H9 (cell line): Measurements from ENCODE around the gene CFAP299. TPM values are rescaled to one million over a fixed set of nuclear protein-coding genes. Genes with fewer than 3 reads are reported as not detected.

Experiments
- DNase-seq: peaks from one replicate; pipeline ENCODE4 v3.0.0-alpha.2; 2017
- H2AFZ ChIP-seq: one replicate; pipeline ENCODE4 v1.6.1; 2013; ENCODE audit warnings: mild to moderate bottlenecking, low read length, control low read depth, moderate library complexity
- H2AK5ac ChIP-seq: 2 replicates; pipeline ENCODE4 v1.6.1; 2013; ENCODE audit warnings: low read length, control low read depth, mixed read lengths; ENCODE audit not compliant: insufficient read length
- H2BK120ac ChIP-seq: one replicate; pipeline ENCODE4 v1.6.1; 2013; ENCODE audit warnings: low read depth, mild to moderate bottlenecking, low read length, control low read depth, inconsistent platforms; ENCODE audit not compliant: poor library complexity, severe bottlenecking
- H2BK12ac ChIP-seq: 2 replicates; pipeline ENCODE4 v1.6.1; 2013; ENCODE audit warnings: low read length, control low read depth, mixed read lengths, low read depth; ENCODE audit not compliant: insufficient read length
- H2BK15ac ChIP-seq: 2 replicates; pipeline ENCODE4 v1.6.1; 2013; ENCODE audit warnings: low read depth, low read length, control low read depth
- H2BK20ac ChIP-seq: one replicate; pipeline ENCODE4 v1.6.1; 2013; ENCODE audit warnings: low read depth, mild to moderate bottlenecking, low read length, control low read depth, inconsistent platforms; ENCODE audit not compliant: poor library complexity, severe bottlenecking
- H2BK5ac ChIP-seq: 2 replicates; pipeline ENCODE4 v1.6.1; 2013; ENCODE audit warnings: low read length, control low read depth, mixed read lengths; ENCODE audit not compliant: insufficient read length
- H3K14ac ChIP-seq: 2 replicates; pipeline ENCODE4 v1.6.1; 2013; ENCODE audit warnings: low read length, control low read depth; ENCODE audit not compliant: insufficient read depth
- H3K18ac ChIP-seq: 2 replicates; pipeline ENCODE4 v1.6.1; 2013; ENCODE audit warnings: low read depth, mild to moderate bottlenecking, mixed read lengths, low read length, control low read depth; ENCODE audit not compliant: insufficient read length
- H3K23ac ChIP-seq: 2 replicates; pipeline ENCODE4 v1.6.1; 2013; ENCODE audit warnings: low read length, control low read depth, mixed read lengths, low read depth; ENCODE audit not compliant: insufficient read length
- H3K23me2 ChIP-seq: 2 replicates; pipeline ENCODE4 v1.6.1; 2013; ENCODE audit warnings: low read depth, mild to moderate bottlenecking, mixed read lengths, low read length, control low read depth; ENCODE audit not compliant: insufficient read length, poor library complexity, severe bottlenecking
- H3K27ac ChIP-seq: 2 replicates; pipeline ENCODE4 v1.5.1; 2013; ENCODE audit warnings: low read length, control low read depth, mixed read lengths, low read depth; ENCODE audit not compliant: insufficient read length
- H3K27me3 ChIP-seq: 2 replicates; pipeline ENCODE4 v1.6.1; 2013; ENCODE audit warnings: low read length, control low read depth, inconsistent platforms; ENCODE audit not compliant: insufficient read depth
- H3K4ac ChIP-seq: 2 replicates; pipeline ENCODE4 v1.6.1; 2013; ENCODE audit warnings: low read depth, mild to moderate bottlenecking, control low read depth, inconsistent platforms, low read length, moderate library complexity
- H3K4me1 ChIP-seq: 2 replicates; pipeline ENCODE4 v1.6.1; 2013; ENCODE audit warnings: low read length, control low read depth, inconsistent platforms; ENCODE audit not compliant: insufficient read depth
- H3K4me2 ChIP-seq: 2 replicates; pipeline ENCODE4 v1.6.1; 2013; ENCODE audit warnings: low read length, control low read depth, mixed read lengths; ENCODE audit not compliant: insufficient read length, insufficient read depth
- H3K56ac ChIP-seq: 2 replicates; pipeline ENCODE4 v1.6.1; 2013; ENCODE audit warnings: low read depth, mild to moderate bottlenecking, mixed read lengths, low read length, control low read depth; ENCODE audit not compliant: insufficient read length
- H3K79me1 ChIP-seq: 2 replicates; pipeline ENCODE4 v1.6.1; 2013; ENCODE audit warnings: low read depth, mild to moderate bottlenecking, moderate library complexity, low read length, control low read depth, inconsistent platforms; ENCODE audit not compliant: insufficient read depth, poor library complexity, severe bottlenecking
- H3K79me2 ChIP-seq: 2 replicates; pipeline ENCODE4 v1.6.1; 2013; ENCODE audit warnings: low read length, control low read depth, inconsistent platforms; ENCODE audit not compliant: insufficient read depth
- H3K9ac ChIP-seq: 2 replicates; pipeline ENCODE4 v1.6.1; 2013; ENCODE audit warnings: low read length, control low read depth, mixed read lengths; ENCODE audit not compliant: insufficient read length; ENCODE audit errors: extremely low read depth
- H3K9me3 ChIP-seq: one replicate; pipeline ENCODE4 v1.6.1; 2013; ENCODE audit warnings: low read depth, low read length, inconsistent platforms; ENCODE audit not compliant: control insufficient read depth
- H3T11ph ChIP-seq: one replicate; pipeline ENCODE4 v1.6.1; 2013; ENCODE audit warnings: mild to moderate bottlenecking, low read length, control low read depth, inconsistent platforms
- H4K20me1 ChIP-seq: one replicate; pipeline ENCODE4 v1.6.1; 2013; ENCODE audit not compliant: control insufficient read depth, insufficient read length, insufficient read depth
- H4K5ac ChIP-seq: 2 replicates; pipeline ENCODE4 v1.6.1; 2013; ENCODE audit warnings: low read depth, mild to moderate bottlenecking, mixed read lengths, low read length, control low read depth; ENCODE audit not compliant: insufficient read length
- H4K8ac ChIP-seq: replicated peaks from 2 replicates; pipeline ENCODE4 v1.6.1; 2013; ENCODE audit warnings: low read length, control low read depth, mixed read lengths, low read depth; ENCODE audit not compliant: insufficient read length
- H4K91ac ChIP-seq: 2 replicates; pipeline ENCODE4 v1.6.1; 2013; ENCODE audit warnings: low read depth, mild to moderate bottlenecking, moderate library complexity, mixed read lengths, low read length, control low read depth; ENCODE audit not compliant: insufficient read length
- H3K27ac Mint-ChIP-seq, 3 experiments: 2 replicates in 2 of 3; 3 replicates in 1 of 3; pipeline ENCODE4 v1.8.0; 2020 to 2021; ENCODE audit warnings: mixed read lengths in 3 of 3, mild to moderate bottlenecking in 1 of 3, moderate library complexity in 1 of 3
- H3K27me3 Mint-ChIP-seq: 2 replicates; pipeline ENCODE4 v1.8.0; 2021; ENCODE audit warnings: low read depth, mild to moderate bottlenecking, moderate library complexity, mixed read lengths
- H3K36me3 Mint-ChIP-seq, 3 experiments: 2 replicates in 2 of 3; 3 replicates in 1 of 3; pipeline ENCODE4 v1.8.0; 2020 to 2021; ENCODE audit warnings: low read depth in 3 of 3, mixed read lengths in 3 of 3; ENCODE audit not compliant: insufficient read depth in 1 of 3
- H3K4me1 Mint-ChIP-seq, 2 experiments: 2 replicates each; pipeline ENCODE4 v1.8.0; 2020; ENCODE audit warnings: mixed read lengths in 2 of 2
- H3K4me3 Mint-ChIP-seq, 2 experiments: 2 replicates in 1 of 2; 3 replicates in 1 of 2; pipeline ENCODE4 v1.8.0; 2020 to 2021; ENCODE audit warnings: mild to moderate bottlenecking in 2 of 2, mixed read lengths in 2 of 2, moderate library complexity in 1 of 2
- H3K9me3 Mint-ChIP-seq, 2 experiments: 2 replicates in 1 of 2; 3 replicates in 1 of 2; pipeline ENCODE4 v1.8.0; 2020; ENCODE audit warnings: mild to moderate bottlenecking in 2 of 2, mixed read lengths in 2 of 2, moderate library complexity in 1 of 2
- WGBS: extraction: QIAGEN DNeasy Blood & Tissue Kit; methylation state at CpG from one replicate; pipeline ENCODE4 v1.1.7; 2013; ENCODE audit warnings: missing lambda C conversion rate, low lambda C conversion rate, mixed read lengths; ENCODE audit not compliant: insufficient read length; ENCODE audit errors: extremely low coverage; 5-methylcytosine and 5-hydroxymethylcytosine counted together
- total RNA-seq: library from RNA; stranded (reverse); gene quantifications from 2 replicates; pipeline ENCODE4 v1.2.1, GENCODE V29; 2021
- TF ChIP-seq, protein P1 (sequence below): fragments of 200-600 bp; sonication (generic); conservative IDR thresholded peaks from 3 replicates; pipeline ENCODE4 v1.8.0; 2021; ENCODE audit warnings: antibody characterized with exemption, mild to moderate bottlenecking

The CFAP299 gene
- total RNA-seq, 1 experiment from 2014 or later = not detected

DNA sequence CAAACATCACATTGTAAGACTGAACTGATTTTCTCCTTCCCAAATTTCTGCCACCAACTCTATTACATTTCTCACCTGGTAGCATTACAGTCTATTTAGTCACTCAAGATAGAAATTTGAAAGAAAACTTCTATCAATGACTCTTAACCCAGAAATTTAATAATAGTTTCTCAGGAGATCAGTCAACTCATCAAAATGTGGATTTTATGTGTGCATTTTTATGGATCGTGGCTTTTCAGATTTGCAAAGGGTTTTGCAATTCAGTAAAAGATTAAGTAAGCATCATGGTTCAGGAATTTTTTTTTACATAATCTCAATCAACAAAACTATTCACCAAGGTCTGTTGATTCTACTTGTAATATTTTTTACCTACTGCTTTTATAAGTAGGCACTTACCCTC, 111.1 kb downstream of the CFAP299 start:
- Histone ChIP-seq H4K91ac (no peak overlapping the region), H3K14ac (no peak overlapping the region), H3K9ac (no peak overlapping the region), H2BK120ac (no peak overlapping the region), H3K9me3 (no peaks in the 10 kb centered on the region), H3K79me1 (no peaks in the 10 kb centered on the region), H3K4me1 (no peaks in the 10 kb centered on the region), H4K20me1 (no peaks in the 10 kb centered on the region), H4K5ac (no peak overlapping the region), H4K8ac (no peak overlapping the region), H3K56ac (no peak overlapping the region), H3K79me2 (no peaks in the 10 kb centered on the region), H3K4me2 (no peak overlapping the region), H2BK15ac (no peak overlapping the region), H3K4ac (no peak overlapping the region), H2BK20ac (no peak overlapping the region), H3K18ac (no peak overlapping the region), H2BK5ac (no peak overlapping the region), H3K27ac (no peak overlapping the region), H2AFZ (no peak overlapping the region), H3K27me3 (no peaks in the 10 kb centered on the region), H3K23me2 (no peaks in the 10 kb centered on the region), H3K23ac (no peak overlapping the region), H2AK5ac (no peak overlapping the region), H2BK12ac (no peak overlapping the region), H3T11ph (no peak overlapping the region)
- H3K4me3 Mint-ChIP-seq = no peak overlapping the region
- peaks cover 2 to 7% (median 6%) of the 10 kb centered on the region in 3 experiments; a peak in 6 of 7 replicates for H3K36me3 Mint-ChIP-seq
- WGBS = no CpG with 5 or more reads among the region's 1 CpG
- H3K4me1 Mint-ChIP-seq = peaks cover 3% of the 10 kb centered on the region in 2 experiments; a peak in 1 of 4 replicates
- no peak for DNase-seq
- no peak overlapping the region for H3K27ac Mint-ChIP-seq
- peaks cover 13 to 15% of the 10 kb centered on the region in 2 experiments for H3K9me3 Mint-ChIP-seq
- H3K27me3 Mint-ChIP-seq = no peaks in the 10 kb centered on the region; the same call in 1 of the 2 replicates
- TF ChIP-seq, protein P1, sequence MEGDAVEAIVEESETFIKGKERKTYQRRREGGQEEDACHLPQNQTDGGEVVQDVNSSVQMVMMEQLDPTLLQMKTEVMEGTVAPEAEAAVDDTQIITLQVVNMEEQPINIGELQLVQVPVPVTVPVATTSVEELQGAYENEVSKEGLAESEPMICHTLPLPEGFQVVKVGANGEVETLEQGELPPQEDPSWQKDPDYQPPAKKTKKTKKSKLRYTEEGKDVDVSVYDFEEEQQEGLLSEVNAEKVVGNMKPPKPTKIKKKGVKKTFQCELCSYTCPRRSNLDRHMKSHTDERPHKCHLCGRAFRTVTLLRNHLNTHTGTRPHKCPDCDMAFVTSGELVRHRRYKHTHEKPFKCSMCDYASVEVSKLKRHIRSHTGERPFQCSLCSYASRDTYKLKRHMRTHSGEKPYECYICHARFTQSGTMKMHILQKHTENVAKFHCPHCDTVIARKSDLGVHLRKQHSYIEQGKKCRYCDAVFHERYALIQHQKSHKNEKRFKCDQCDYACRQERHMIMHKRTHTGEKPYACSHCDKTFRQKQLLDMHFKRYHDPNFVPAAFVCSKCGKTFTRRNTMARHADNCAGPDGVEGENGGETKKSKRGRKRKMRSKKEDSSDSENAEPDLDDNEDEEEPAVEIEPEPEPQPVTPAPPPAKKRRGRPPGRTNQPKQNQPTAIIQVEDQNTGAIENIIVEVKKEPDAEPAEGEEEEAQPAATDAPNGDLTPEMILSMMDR = no peak
